Nephron progenitor cell (in vitro differentiated cells): ENCODE measurements around the gene CCS.

Experiments used
- DNase-seq: peaks from one replicate; pipeline ENCODE4 v3.0.0; 2021
- H3K27ac Mint-ChIP-seq: 2 replicates; pipeline ENCODE4 v1.8.0; 2021; ENCODE audit warnings: mild to moderate bottlenecking, moderate library complexity, mixed read lengths
- H3K27me3 Mint-ChIP-seq: 2 replicates; pipeline ENCODE4 v1.8.0; 2021; ENCODE audit warnings: mild to moderate bottlenecking, low read depth, mixed read lengths; ENCODE audit not compliant: poor library complexity
- H3K36me3 Mint-ChIP-seq: 2 replicates; pipeline ENCODE4 v1.8.0; 2021; ENCODE audit warnings: low read depth, mixed read lengths
- H3K4me1 Mint-ChIP-seq: 2 replicates; pipeline ENCODE4 v1.8.0; 2021; ENCODE audit warnings: mixed read lengths
- H3K4me3 Mint-ChIP-seq: 2 replicates; pipeline ENCODE4 v1.8.0; 2021; ENCODE audit warnings: mild to moderate bottlenecking, moderate library complexity, mixed read lengths
- H3K9me3 Mint-ChIP-seq: 2 replicates; pipeline ENCODE4 v1.8.0; 2021; ENCODE audit warnings: mild to moderate bottlenecking, moderate library complexity, mixed read lengths
- CTCF ChIP-seq: fragments of 200-600 bp; sonication (generic); IDR thresholded peaks from 2 replicates; pipeline ENCODE4 v1.5.0; 2021; ENCODE audit warnings: antibody characterized with exemption

The CCS gene

GRCh38 chr11:66643745-66644437, 50.9 kb downstream of the CCS start:
- Mint-ChIP-seq H3K4me1 (peaks cover 72% of the 10 kb centered on the region), H3K27ac (peak overlapping the region; percentile 82), H3K4me3 (peak overlapping the region; percentile 93), H3K9me3 (no peaks in the 10 kb centered on the region), H3K36me3 (peaks cover 85% of the 10 kb centered on the region), H3K27me3 (no peaks in the 10 kb centered on the region)
- DNase-seq: peak; percentile 8
- no peak for TF ChIP-seq CTCF

DNA sequence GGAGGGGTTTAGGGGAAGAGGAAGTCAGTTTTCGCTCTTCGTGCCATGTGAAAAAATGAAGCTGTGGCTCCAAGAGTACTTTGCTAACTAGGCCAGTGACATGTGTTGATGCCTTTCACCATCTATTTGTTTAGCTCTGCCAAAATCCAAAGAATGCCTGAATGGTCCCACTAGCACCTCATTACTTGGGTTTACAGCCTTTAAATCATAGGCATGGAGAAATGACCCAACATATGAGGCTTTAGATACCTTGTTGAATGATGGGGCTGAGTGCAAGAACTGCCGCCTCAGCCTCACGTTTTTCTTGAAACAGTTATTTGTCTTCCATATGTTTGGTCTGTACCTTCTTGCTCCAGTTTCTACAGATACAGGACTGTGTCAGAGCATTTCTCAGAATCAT, 53.8 kb downstream of the CCS start:
- Mint-ChIP-seq H3K27me3 (no peaks in the 10 kb centered on the region), H3K4me1 (peaks cover 45% of the 10 kb centered on the region), H3K9me3 (no peaks in the 10 kb centered on the region), H3K36me3 (peaks cover 90% of the 10 kb centered on the region), H3K27ac (no peak overlapping the region), H3K4me3 (no peak overlapping the region)
- no peak for DNase-seq
- TF ChIP-seq CTCF: no peak

GRCh38 chr11:66649903-66650302, 56.9 kb downstream of the CCS start:
- DNase-seq: no peak
- no peak overlapping the region for H3K27ac Mint-ChIP-seq

GRCh38 chr11:66651016-66651415, 58.0 kb downstream of the CCS start:
- no peak for TF ChIP-seq CTCF
- no peaks in the 10 kb centered on the region for H3K27me3 Mint-ChIP-seq
- peaks cover 5% of the 10 kb centered on the region for H3K9me3 Mint-ChIP-seq
- H3K27ac Mint-ChIP-seq: no peak overlapping the region
- H3K4me3 Mint-ChIP-seq: no peak overlapping the region
- peaks cover 83% of the 10 kb centered on the region for H3K36me3 Mint-ChIP-seq
- DNase-seq: no peak
- H3K4me1 Mint-ChIP-seq: peaks cover 10% of the 10 kb centered on the region

More at GRCh38 chr11:66649903-66650302, 56.9 kb downstream of the CCS start:
- Mint-ChIP-seq H3K4me3 (no peak overlapping the region), H3K27me3 (no peaks in the 10 kb centered on the region), H3K4me1 (peaks cover 14% of the 10 kb centered on the region), H3K36me3 (peaks cover 85% of the 10 kb centered on the region), H3K9me3 (peaks cover 5% of the 10 kb centered on the region)
- TF ChIP-seq CTCF: no peak

GRCh38 chr11:66652651-66653050, 59.7 kb downstream of the CCS start:
- H3K27me3 Mint-ChIP-seq: no peaks in the 10 kb centered on the region
- peaks cover 7% of the 10 kb centered on the region for H3K4me1 Mint-ChIP-seq
- H3K9me3 Mint-ChIP-seq: peaks cover 5% of the 10 kb centered on the region
- no peak overlapping the region for H3K4me3 Mint-ChIP-seq
- peaks cover 80% of the 10 kb centered on the region for H3K36me3 Mint-ChIP-seq
- DNase-seq: no peak
- H3K27ac Mint-ChIP-seq: no peak overlapping the region
- TF ChIP-seq CTCF: no peak

DNA sequence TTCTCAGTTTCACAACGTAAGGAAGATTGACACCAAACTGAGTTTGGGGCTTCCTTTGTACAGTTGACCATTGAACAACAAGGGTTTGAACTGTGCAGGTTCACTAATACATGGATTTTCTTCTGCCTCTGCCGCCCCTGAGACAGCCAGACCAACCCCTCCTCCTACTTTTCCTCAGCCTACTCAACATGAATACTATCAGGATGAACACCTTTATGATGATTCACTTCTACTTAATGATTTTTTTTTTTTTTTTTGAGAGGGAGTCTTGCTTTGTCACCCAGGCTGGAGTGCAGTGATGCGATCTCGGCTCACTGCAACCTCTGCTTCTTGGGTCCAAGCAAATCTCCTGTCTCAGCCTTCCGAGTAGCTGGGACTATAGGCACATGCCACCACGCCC, 60.1 kb downstream of the CCS start:
- peaks cover 80% of the 10 kb centered on the region for H3K36me3 Mint-ChIP-seq
- H3K4me1 Mint-ChIP-seq: peaks cover 7% of the 10 kb centered on the region
- no peak for TF ChIP-seq CTCF
- H3K27me3 Mint-ChIP-seq: no peaks in the 10 kb centered on the region
- DNase-seq: no peak
- peaks cover 5% of the 10 kb centered on the region for H3K9me3 Mint-ChIP-seq
- no peak overlapping the region for H3K4me3 Mint-ChIP-seq
- H3K27ac Mint-ChIP-seq: no peak overlapping the region
